Endothelial cell of umbilical vein (primary cell): ENCODE data around the gene CLEC16A.

Experiments used
- CTCF ChIP-seq, 2 donors: IDR thresholded peaks; 1 replicate in 1 of 2; 2 replicates in 1 of 2; pipeline ENCODE4 v1.5.1; 2011; ENCODE audit warnings: low read length in 2 of 2, mild to moderate bottlenecking in 2 of 2, moderate library complexity in 2 of 2, control low read depth in 1 of 2, inconsistent platforms in 1 of 2, low read depth in 1 of 2; ENCODE audit not compliant: insufficient read depth in 1 of 2; ENCODE audit errors: extremely low read depth in 1 of 2
- EZH2 ChIP-seq: IDR thresholded peaks from 2 replicates; pipeline ENCODE4 v1.6.1; 2012; ENCODE audit warnings: borderline replicate concordance, low read depth, mild to moderate bottlenecking, moderate library complexity, low read length, inconsistent platforms; ENCODE audit not compliant: severe bottlenecking
- GATA2 ChIP-seq: IDR thresholded peaks from 2 replicates; pipeline ENCODE4 v1.7.0; 2011; ENCODE audit warnings: low read depth, mild to moderate bottlenecking, moderate library complexity, mixed read lengths, low read length; ENCODE audit not compliant: insufficient read length, insufficient read depth
- MAX ChIP-seq: IDR thresholded peaks from 2 replicates; pipeline ENCODE4 v1.6.1; 2011; ENCODE audit not compliant: insufficient read depth, insufficient read length
- POLR2A ChIP-seq: IDR thresholded peaks from 2 replicates; pipeline ENCODE4 v1.6.1; 2012; ENCODE audit warnings: low read depth, mild to moderate bottlenecking, control low read depth, low read length
- POLR2AphosphoS5 ChIP-seq: IDR thresholded peaks from 2 replicates; pipeline ENCODE4 v1.6.1; 2012; ENCODE audit warnings: low read depth, mild to moderate bottlenecking, control low read depth, low read length, moderate library complexity; ENCODE audit not compliant: insufficient read depth

- TF ChIP-seq MAX: no peak
- no peak for TF ChIP-seq POLR2A
- no peak for TF ChIP-seq CTCF (IDR thresholded peaks at IDR 0.05; ENCODE audit: extremely low read depth in 1 of 2, insufficient read depth in 1 of 2, low read depth in 1 of 2, low read length in 2 of 2)
- no peak for TF ChIP-seq EZH2
- TF ChIP-seq POLR2AphosphoS5: no peak
- no peak for TF ChIP-seq GATA2
Measured at GRCh38 chr16:10949424-10949970, 5.1 kb downstream of the CLEC16A start.
